Adrenal gland (tissue), 5 donors: ENCODE results near the gene PPP1R12C.

Experiments used
- CTCF ChIP-seq, 6 experiments: fragments of 450-650 bp in 4 of 6; fragments of 200-600 bp in 2 of 6; sonication (generic) in 1 of 6; IDR thresholded peaks; 1 replicate in 5 of 6; 2 replicates in 1 of 6; pipeline versions ENCODE4 v1.5.1 to v1.8.0; 2016 to 2021; ENCODE audit warnings: antibody characterized with exemption in 6 of 6, mild to moderate bottlenecking in 2 of 6, moderate library complexity in 1 of 6
- POLR2A ChIP-seq, 2 donors: fragments of 450-650 bp; IDR thresholded peaks; one replicate each; pipeline ENCODE4 v1.6.1; 2017; ENCODE audit warnings: antibody characterized with exemption in 2 of 2, mild to moderate bottlenecking in 2 of 2, moderate library complexity in 1 of 2
- donor health status: DM: no; HTN: no; CAD: no.

- no peak for TF ChIP-seq CTCF (IDR thresholded peaks at IDR 0.05)
- TF ChIP-seq POLR2A (IDR thresholded peaks at IDR 0.05) = no peak
Observed at GRCh38 chr19:55079400-55080038, 37.9 kb downstream of the PPP1R12C start.
